WI38 (cell line): Measurements from ENCODE around the gene GBF1.

Experiments
- H3K4me3 ChIP-seq: 2 replicates; pipeline ENCODE4 v1.5.1; 2011; ENCODE audit warnings: low read depth, mild to moderate bottlenecking, control low read depth, low read length
- CTCF ChIP-seq: IDR thresholded peaks from 2 replicates; pipeline ENCODE4 v1.5.1; 2012; ENCODE audit warnings: low read depth, mild to moderate bottlenecking, control low read depth, low read length

Gene GBF1

GRCh38 chr10:102371295-102371694, 126.0 kb downstream of the GBF1 start:
- TF ChIP-seq CTCF = no peak
- no peak overlapping the region for H3K4me3 ChIP-seq

- no peak for TF ChIP-seq CTCF
- H3K4me3 ChIP-seq = no peak overlapping the region
These were observed 129.9 kb downstream of the GBF1 start for GRCh38 chr10:102375250-102375649.

GRCh38 chr10:102375867-102376266, 130.5 kb downstream of the GBF1 start:
- no peak overlapping the region for H3K4me3 ChIP-seq
- TF ChIP-seq CTCF = no peak

- TF ChIP-seq CTCF = no peak
These were observed 131.6 kb downstream of the GBF1 start for GRCh38 chr10:102376901-102377300.

GRCh38 chr10:102379383-102379782, 134.1 kb downstream of the GBF1 start:
- H3K4me3 ChIP-seq = no peak overlapping the region
- no peak for TF ChIP-seq CTCF

More at GRCh38 chr10:102376901-102377300, 131.6 kb downstream of the GBF1 start:
- H3K4me3 ChIP-seq = no peak overlapping the region

- no peak overlapping the region for H3K4me3 ChIP-seq
- TF ChIP-seq CTCF = no peak
These were observed 136.7 kb downstream of the GBF1 start for GRCh38 chr10:102381983-102382382.

- no peak overlapping the region for H3K4me3 ChIP-seq
- no peak for TF ChIP-seq CTCF
These were observed 137.5 kb downstream of the GBF1 start for GRCh38 chr10:102382871-102383270.
